NB4 (cell line): Measurements from ENCODE around the gene PARD6G.

ENCODE experiments used
- POLR2A ChIP-seq: IDR thresholded peaks from 2 replicates; pipeline ENCODE4 v1.6.1; 2011; ENCODE audit warnings: mild to moderate bottlenecking; ENCODE audit not compliant: insufficient read length; ENCODE audit errors: extremely low read depth
- TF ChIP-seq, protein P1 (sequence below): IDR thresholded peaks from one replicate; pipeline ENCODE4 v1.5.1; 2012; ENCODE audit warnings: low read depth, low read length
- TF ChIP-seq, protein P2 (sequence below): IDR thresholded peaks from 2 replicates; pipeline ENCODE4 v1.6.1; 2011; ENCODE audit warnings: low read depth, low read length

DNA sequence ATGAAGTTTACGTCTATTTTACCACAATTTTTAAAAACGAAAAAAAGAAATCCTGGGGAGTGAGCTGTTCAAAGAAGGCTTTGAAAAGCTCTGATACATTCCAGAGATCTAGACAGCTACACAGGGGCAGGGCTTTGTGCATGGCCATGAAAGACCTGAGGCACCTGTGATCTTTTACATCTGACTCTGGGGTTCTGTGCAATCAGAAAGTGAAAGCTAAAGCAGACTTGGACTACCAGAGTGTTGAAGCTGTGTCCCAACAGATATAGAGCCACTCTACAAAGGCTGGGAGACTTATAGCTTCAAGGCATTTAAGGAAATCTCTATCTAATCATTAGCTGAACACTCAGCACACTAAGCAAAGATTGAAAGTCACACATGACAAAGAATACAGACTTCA is 34.1 kb downstream of the PARD6G start:
- TF ChIP-seq, protein P1, sequence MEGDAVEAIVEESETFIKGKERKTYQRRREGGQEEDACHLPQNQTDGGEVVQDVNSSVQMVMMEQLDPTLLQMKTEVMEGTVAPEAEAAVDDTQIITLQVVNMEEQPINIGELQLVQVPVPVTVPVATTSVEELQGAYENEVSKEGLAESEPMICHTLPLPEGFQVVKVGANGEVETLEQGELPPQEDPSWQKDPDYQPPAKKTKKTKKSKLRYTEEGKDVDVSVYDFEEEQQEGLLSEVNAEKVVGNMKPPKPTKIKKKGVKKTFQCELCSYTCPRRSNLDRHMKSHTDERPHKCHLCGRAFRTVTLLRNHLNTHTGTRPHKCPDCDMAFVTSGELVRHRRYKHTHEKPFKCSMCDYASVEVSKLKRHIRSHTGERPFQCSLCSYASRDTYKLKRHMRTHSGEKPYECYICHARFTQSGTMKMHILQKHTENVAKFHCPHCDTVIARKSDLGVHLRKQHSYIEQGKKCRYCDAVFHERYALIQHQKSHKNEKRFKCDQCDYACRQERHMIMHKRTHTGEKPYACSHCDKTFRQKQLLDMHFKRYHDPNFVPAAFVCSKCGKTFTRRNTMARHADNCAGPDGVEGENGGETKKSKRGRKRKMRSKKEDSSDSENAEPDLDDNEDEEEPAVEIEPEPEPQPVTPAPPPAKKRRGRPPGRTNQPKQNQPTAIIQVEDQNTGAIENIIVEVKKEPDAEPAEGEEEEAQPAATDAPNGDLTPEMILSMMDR: no peak
- TF ChIP-seq, protein P2, sequence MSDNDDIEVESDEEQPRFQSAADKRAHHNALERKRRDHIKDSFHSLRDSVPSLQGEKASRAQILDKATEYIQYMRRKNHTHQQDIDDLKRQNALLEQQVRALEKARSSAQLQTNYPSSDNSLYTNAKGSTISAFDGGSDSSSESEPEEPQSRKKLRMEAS: no peak
- TF ChIP-seq POLR2A: no peak
